ENCODE results near the gene SLC39A11.

Gene SLC39A11

DNA sequence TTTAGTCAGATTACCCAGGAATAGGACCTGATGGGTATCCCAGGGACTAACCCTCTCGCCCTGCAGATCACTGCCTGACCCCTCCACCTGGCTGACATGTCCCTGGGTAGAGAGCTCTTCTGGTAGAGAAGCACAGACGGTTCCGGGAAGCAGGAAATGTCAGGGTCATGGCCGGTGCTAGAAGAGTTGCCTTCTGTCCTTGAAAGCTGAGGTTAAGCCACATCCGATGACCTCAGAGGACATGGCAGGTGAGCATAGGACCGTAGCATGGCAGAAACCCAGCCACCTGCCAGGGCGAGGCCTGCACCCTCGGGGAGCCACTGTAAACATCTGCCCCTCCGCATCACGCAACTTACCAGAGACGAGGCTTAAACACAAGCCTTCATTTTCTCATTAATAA is 488.0 kb downstream of the SLC39A11 start:
- DNase-seq: no peak

DNA sequence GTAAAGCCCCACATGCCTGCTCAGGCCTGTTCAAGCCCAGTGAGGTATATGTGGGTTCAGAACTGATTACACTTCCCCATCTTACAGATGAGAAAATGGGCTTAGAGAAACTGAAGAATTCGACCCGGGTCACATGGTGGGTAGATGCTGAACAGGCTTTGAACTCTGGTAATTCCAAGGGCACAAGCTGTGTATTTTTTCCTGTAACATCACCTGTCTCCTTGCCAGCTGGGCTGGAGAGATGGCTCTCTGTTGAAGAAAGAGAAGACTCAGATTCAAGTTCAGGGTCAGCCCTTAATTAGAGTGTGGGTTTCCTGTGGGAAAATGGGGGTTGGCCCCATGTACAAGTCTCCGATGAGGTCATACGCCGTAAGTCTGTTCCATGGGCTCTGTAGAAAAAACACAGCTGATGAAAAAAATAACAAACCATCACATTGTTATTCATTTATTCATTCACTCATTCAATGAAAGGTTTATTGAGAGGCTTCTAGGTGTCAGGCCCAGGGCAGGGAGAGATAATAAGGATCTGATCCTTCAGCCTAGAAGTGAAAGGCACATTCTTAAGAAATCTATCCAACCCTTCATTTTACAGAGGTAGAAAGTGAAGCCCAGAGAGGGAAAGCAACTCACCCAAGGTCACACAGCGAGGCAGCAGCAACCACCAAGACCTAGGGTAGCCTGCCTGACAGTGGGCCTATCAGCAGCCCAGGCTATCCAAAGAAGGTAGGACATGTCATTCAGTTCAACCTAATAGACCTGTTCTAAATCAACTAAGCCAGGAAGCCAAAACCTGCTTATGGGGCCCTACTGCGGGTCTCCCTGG is 488.9 kb downstream of the SLC39A11 start:
- DNase-seq: peak; percentile 64

GRCh38 chr17:72602517-72603419 is 489.7 kb downstream of the SLC39A11 start:
- peak; percentile 77 for DNase-seq

- DNase-seq: peak; percentile 70
Measured at GRCh38 chr17:72600934-72601333, 491.6 kb downstream of the SLC39A11 start.

- DNase-seq: no peak
Measured at GRCh38 chr17:72599891-72600290, 492.6 kb downstream of the SLC39A11 start.

GRCh38 chr17:72598695-72599094 is 493.8 kb downstream of the SLC39A11 start:
- DNase-seq: no peak

- no peak for DNase-seq
Measured at GRCh38 chr17:72597354-72598087, 495.0 kb downstream of the SLC39A11 start.
